CD4-positive, CD25-positive, alpha-beta regulatory T cell (primary cell): ENCODE data around the gene TAF1L. TPM values are rescaled to one million over a fixed set of nuclear protein-coding genes. Genes with fewer than 3 reads are reported as not detected.

Experiments
- ATAC-seq, 2 donors: fragments of 150-1000 bp; cut with Tn5 transposase; one replicate each; pipeline ENCODE4 v1.10.0; 2021; ENCODE audit warnings: low read depth in 2 of 2, moderate number of reproducible peaks in 2 of 2, moderate library complexity in 1 of 2
- DNase-seq, 3 donors: peaks; one replicate each; pipeline versions ENCODE4 v3.0.0 to v3.0.0-alpha.2; 2012 to 2022; ENCODE audit warnings: mixed read lengths in 1 of 3
- H3K27ac ChIP-seq: one replicate; pipeline ENCODE4 v1.7.0; 2013; ENCODE audit warnings: mild to moderate bottlenecking, low read length; ENCODE audit not compliant: insufficient read depth, poor library complexity, severe bottlenecking
- H3K27me3 ChIP-seq: one replicate; pipeline ENCODE4 v1.7.0; 2013; ENCODE audit warnings: low read length; ENCODE audit not compliant: control insufficient read depth, insufficient read depth
- H3K36me3 ChIP-seq: one replicate; pipeline ENCODE4 v1.7.0; 2013; ENCODE audit warnings: mild to moderate bottlenecking, low read length, moderate library complexity; ENCODE audit not compliant: control insufficient read depth, insufficient read depth
- H3K4me1 ChIP-seq: 2 replicates; pipeline ENCODE4 v1.7.0; 2013; ENCODE audit warnings: mild to moderate bottlenecking, low read length; ENCODE audit not compliant: insufficient read depth, control insufficient read depth, poor library complexity, severe bottlenecking
- H3K4me3 ChIP-seq: one replicate; pipeline ENCODE4 v1.7.0; 2013; ENCODE audit warnings: low read depth, mild to moderate bottlenecking, low read length, moderate library complexity
- H3K9me3 ChIP-seq, 2 experiments: 1 replicate in 1 of 2; 2 replicates in 1 of 2; pipeline ENCODE4 v1.7.0; 2013; ENCODE audit warnings: low read length in 2 of 2, mild to moderate bottlenecking in 1 of 2, moderate library complexity in 1 of 2; ENCODE audit not compliant: control insufficient read depth in 2 of 2
- H3K27ac Mint-ChIP-seq, 3 donors: one replicate each; pipeline ENCODE4 v1.8.0; 2020 to 2022; ENCODE audit warnings: mild to moderate bottlenecking in 3 of 3, mixed read lengths in 3 of 3, moderate library complexity in 2 of 3
- H3K27me3 Mint-ChIP-seq: one replicate; pipeline ENCODE4 v1.8.0; 2022; ENCODE audit warnings: mild to moderate bottlenecking, mixed read lengths
- H3K36me3 Mint-ChIP-seq: one replicate; pipeline ENCODE4 v1.8.0; 2020; ENCODE audit warnings: mixed read lengths
- H3K4me1 Mint-ChIP-seq, 4 donors: one replicate each; pipeline ENCODE4 v1.8.0; 2020 to 2022; ENCODE audit warnings: mixed read lengths in 4 of 4, mild to moderate bottlenecking in 1 of 4
- H3K4me3 Mint-ChIP-seq, 4 donors: one replicate each; pipeline ENCODE4 v1.8.0; 2020 to 2022; ENCODE audit warnings: mild to moderate bottlenecking in 4 of 4, mixed read lengths in 4 of 4, moderate library complexity in 3 of 4
- H3K9me3 Mint-ChIP-seq, 7 donors: one replicate each; pipeline ENCODE4 v1.8.0; 2020 to 2022; ENCODE audit warnings: mixed read lengths in 7 of 7, mild to moderate bottlenecking in 3 of 7, moderate library complexity in 2 of 7
- polyA plus RNA-seq, 4 donors: library from polyadenylated mRNA; unstranded; fragments of 300-500 nt; fragmentation: Illumina TruSeq; gene quantifications; one replicate each; pipeline ENCODE4 v1.2.3, GENCODE V29; 2021
- total RNA-seq: library from RNA; stranded (reverse); gene quantifications from one replicate; pipeline ENCODE4 v1.2.3, GENCODE V29; 2022

The TAF1L gene
- total RNA-seq: not detected
- polyA plus RNA-seq: not detected

DNA sequence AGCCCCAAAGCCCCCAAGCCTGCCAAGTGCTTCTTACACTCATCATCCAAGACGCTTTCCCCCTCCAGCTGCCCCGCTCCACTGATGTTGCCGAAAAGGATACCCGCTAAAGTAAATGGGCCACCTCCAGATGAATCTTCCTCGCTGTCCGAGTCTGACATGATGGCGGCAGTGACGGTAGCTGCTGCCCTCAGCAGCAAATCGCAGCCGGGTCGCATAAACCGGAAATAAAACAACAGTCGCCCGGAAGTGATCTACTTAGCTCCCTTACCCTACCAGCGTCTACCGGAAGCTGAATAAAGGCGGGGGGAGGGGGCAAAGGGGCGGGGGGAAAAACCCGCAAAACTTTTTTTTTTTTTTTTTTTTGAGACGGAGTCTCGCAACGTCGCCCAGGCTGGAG, at the start of gene TAF1L:
TSS of gene TAF1L (minus strand) at position 308 of the 400 bp plus-strand sequence. CDS start at position 218, 90 bp downstream.
- peak within 1 kb of the TSS in 1 of 4 donors; percentile 5 for H3K4me3 Mint-ChIP-seq
- DNase-seq (no peak), ATAC-seq (no peak)
- H3K4me1 Mint-ChIP-seq: no peaks in the 10 kb centered on the region
- no peaks in the 10 kb centered on the region for H3K27me3 ChIP-seq
- no peaks in the 10 kb centered on the region for H3K36me3 Mint-ChIP-seq
- H3K4me3 ChIP-seq: no peak within 1 kb of the TSS
- H3K36me3 ChIP-seq: no peaks in the 10 kb centered on the region
- H3K27me3 Mint-ChIP-seq: peaks cover 5% of the 10 kb centered on the region
- H3K27ac ChIP-seq: no peak within 1 kb of the TSS
- peaks cover 0 to 4% (median 0%) of the 10 kb centered on the region in 7 donors for H3K9me3 Mint-ChIP-seq
- peak within 1 kb of the TSS in 1 of 3 donors; percentile 43 for H3K27ac Mint-ChIP-seq
- H3K4me1 ChIP-seq: no peaks in the 10 kb centered on the region
- no peaks in the 10 kb centered on the region for H3K9me3 ChIP-seq

- ATAC-seq (no peak), DNase-seq (no peak)
- no peaks in the 10 kb centered on the region for H3K36me3 ChIP-seq
- Mint-ChIP-seq H3K36me3 (no peaks in the 10 kb centered on the region), H3K9me3 (peaks cover 0 to 25% (median 10%) of the 10 kb centered on the region in 7 donors), H3K4me1 (no peaks in the 10 kb centered on the region), H3K27me3 (peaks cover 5% of the 10 kb centered on the region), H3K27ac (no peak overlapping the region), H3K4me3 (no peak overlapping the region)
- no peaks in the 10 kb centered on the region for H3K27me3 ChIP-seq
- H3K4me1 ChIP-seq: no peaks in the 10 kb centered on the region
- no peak overlapping the region for H3K27ac ChIP-seq
- H3K4me3 ChIP-seq: no peak overlapping the region
- H3K9me3 ChIP-seq: peaks cover 0 to 6% of the 10 kb centered on the region in 2 experiments
These were observed 46.3 kb upstream of the TAF1L start for GRCh38 chr9:32681751-32682150.

- Mint-ChIP-seq H3K27me3 (peaks cover 5% of the 10 kb centered on the region), H3K4me1 (no peaks in the 10 kb centered on the region), H3K9me3 (peaks cover 0 to 15% (median 7%) of the 10 kb centered on the region in 7 donors), H3K36me3 (no peaks in the 10 kb centered on the region), H3K27ac (no peak overlapping the region), H3K4me3 (no peak overlapping the region)
- ATAC-seq (no peak), DNase-seq (no peak)
- Histone ChIP-seq H3K36me3 (no peaks in the 10 kb centered on the region), H3K4me3 (no peak overlapping the region), H3K9me3 (peaks cover 0 to 4% of the 10 kb centered on the region in 2 experiments), H3K4me1 (no peaks in the 10 kb centered on the region), H3K27me3 (no peaks in the 10 kb centered on the region), H3K27ac (no peak overlapping the region)
These were observed 42.5 kb upstream of the TAF1L start for GRCh38 chr9:32677931-32678330.

- H3K4me1 Mint-ChIP-seq: no peaks in the 10 kb centered on the region
- H3K4me3 Mint-ChIP-seq: no peak overlapping the region
- Histone ChIP-seq H3K36me3 (no peaks in the 10 kb centered on the region), H3K9me3 (no peaks in the 10 kb centered on the region), H3K4me3 (no peak overlapping the region), H3K4me1 (no peaks in the 10 kb centered on the region), H3K27me3 (no peaks in the 10 kb centered on the region), H3K27ac (no peak overlapping the region)
- H3K27ac Mint-ChIP-seq: no peak overlapping the region
- H3K27me3 Mint-ChIP-seq: no peaks in the 10 kb centered on the region
- H3K36me3 Mint-ChIP-seq: no peaks in the 10 kb centered on the region
- ATAC-seq (no peak), DNase-seq (no peak)
- peaks cover 0 to 9% (median 0%) of the 10 kb centered on the region in 7 donors for H3K9me3 Mint-ChIP-seq
These were observed 37.0 kb upstream of the TAF1L start for GRCh38 chr9:32672469-32672868.

- Histone ChIP-seq H3K9me3 (no peaks in the 10 kb centered on the region), H3K4me3 (no peak overlapping the region), H3K27ac (no peak overlapping the region), H3K4me1 (no peaks in the 10 kb centered on the region), H3K36me3 (no peaks in the 10 kb centered on the region), H3K27me3 (no peaks in the 10 kb centered on the region)
- no peaks in the 10 kb centered on the region for H3K36me3 Mint-ChIP-seq
- peaks cover under 1% of the 10 kb centered on the region for H3K27me3 Mint-ChIP-seq
- H3K4me3 Mint-ChIP-seq: no peak overlapping the region
- no peaks in the 10 kb centered on the region for H3K4me1 Mint-ChIP-seq
- H3K27ac Mint-ChIP-seq: no peak overlapping the region
- H3K9me3 Mint-ChIP-seq: peaks cover 0 to 4% (median 0%) of the 10 kb centered on the region in 7 donors
- DNase-seq (no peak), ATAC-seq (no peak)
These were observed 35.9 kb upstream of the TAF1L start for GRCh38 chr9:32671333-32671732.

GRCh38 chr9:32665101-32665500, 29.6 kb upstream of the TAF1L start:
- Mint-ChIP-seq H3K27me3 (peaks cover 22% of the 10 kb centered on the region), H3K4me1 (no peaks in the 10 kb centered on the region), H3K36me3 (no peaks in the 10 kb centered on the region), H3K27ac (no peak overlapping the region), H3K9me3 (peaks cover 0 to 2% (median 1%) of the 10 kb centered on the region in 7 donors), H3K4me3 (no peak overlapping the region)
- DNase-seq: no peak
- H3K4me1 ChIP-seq: no peaks in the 10 kb centered on the region
- no peak overlapping the region for H3K4me3 ChIP-seq
- no peaks in the 10 kb centered on the region for H3K27me3 ChIP-seq
- H3K9me3 ChIP-seq: no peaks in the 10 kb centered on the region
- no peaks in the 10 kb centered on the region for H3K36me3 ChIP-seq
- no peak overlapping the region for H3K27ac ChIP-seq
- ATAC-seq: no peak

- Mint-ChIP-seq H3K4me1 (no peaks in the 10 kb centered on the region), H3K4me3 (no peak overlapping the region), H3K27me3 (peaks cover 22% of the 10 kb centered on the region), H3K9me3 (peaks cover 0 to 2% (median 1%) of the 10 kb centered on the region in 7 donors), H3K27ac (no peak overlapping the region), H3K36me3 (no peaks in the 10 kb centered on the region)
- Histone ChIP-seq H3K4me3 (no peak overlapping the region), H3K4me1 (no peaks in the 10 kb centered on the region), H3K9me3 (no peaks in the 10 kb centered on the region), H3K27me3 (no peaks in the 10 kb centered on the region), H3K27ac (no peak overlapping the region), H3K36me3 (no peaks in the 10 kb centered on the region)
- DNase-seq (no peak), ATAC-seq (no peak)
These were observed 28.3 kb upstream of the TAF1L start for GRCh38 chr9:32663741-32664140.

- H3K27ac Mint-ChIP-seq: peak overlapping the region in 1 of 3 donors; percentile 38
These were observed 12.2 kb upstream of the TAF1L start for GRCh38 chr9:32647671-32648070.

More at GRCh38 chr9:32647671-32648070, 12.2 kb upstream of the TAF1L start:
- Mint-ChIP-seq H3K4me3 (no peak overlapping the region), H3K27me3 (peaks cover 15% of the 10 kb centered on the region), H3K9me3 (peaks cover 0 to 5% (median 3%) of the 10 kb centered on the region in 7 donors), H3K4me1 (no peaks in the 10 kb centered on the region), H3K36me3 (no peaks in the 10 kb centered on the region)
- Histone ChIP-seq H3K27ac (no peak overlapping the region), H3K4me1 (no peaks in the 10 kb centered on the region), H3K9me3 (no peaks in the 10 kb centered on the region), H3K36me3 (no peaks in the 10 kb centered on the region), H3K4me3 (no peak overlapping the region), H3K27me3 (no peaks in the 10 kb centered on the region)
- ATAC-seq (no peak), DNase-seq (no peak)
